ENCODE results near the gene MARK2.

MARK2 gene

DNA sequence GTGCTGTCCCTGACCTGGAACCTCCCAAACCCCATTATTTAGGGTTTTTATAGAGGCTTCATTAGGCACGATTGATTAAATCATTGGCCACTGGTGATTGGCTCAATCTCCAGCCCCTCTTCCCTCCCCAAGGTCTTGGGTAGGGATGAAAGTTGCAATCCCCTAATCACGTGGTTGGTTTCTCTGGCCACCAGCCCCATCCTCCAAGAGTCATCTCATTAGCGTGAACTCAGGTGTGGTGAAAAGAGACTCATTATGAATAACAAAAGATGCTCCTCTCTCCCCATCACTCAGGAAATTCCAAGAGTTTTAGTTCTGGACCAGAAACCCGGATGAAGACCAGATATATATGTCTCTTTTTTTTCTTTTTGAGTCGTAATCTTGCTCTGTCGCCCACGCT lies 7.6 kb upstream of the MARK2 start:
- DNase-seq = no peak

- DNase-seq = no peak
These were observed 6.6 kb upstream of the MARK2 start for GRCh38 chr11:63832336-63832735.

GRCh38 chr11:63833048-63833447 lies 5.9 kb upstream of the MARK2 start:
- DNase-seq = no peak

GRCh38 chr11:63834535-63835157 lies 4.3 kb upstream of the MARK2 start:
- no peak for DNase-seq

DNA sequence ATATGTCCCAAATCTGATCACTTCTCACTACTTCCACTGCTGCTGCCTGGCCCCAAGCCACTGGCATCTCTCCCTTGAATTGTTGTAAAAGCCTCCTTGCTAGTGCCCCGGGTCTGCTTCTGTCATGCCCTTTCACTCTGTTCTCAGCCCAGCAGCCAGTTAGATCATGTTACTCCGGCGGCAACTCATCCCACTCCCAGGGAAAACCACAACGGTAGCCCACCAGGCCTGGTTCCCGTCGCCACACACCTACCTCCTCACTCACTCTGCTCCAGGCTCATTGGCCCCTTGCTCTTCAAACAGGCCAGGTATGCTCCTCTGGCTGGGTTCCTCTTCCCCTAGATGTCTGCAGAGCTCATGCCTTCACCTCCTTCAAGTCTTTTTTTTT lies 3.8 kb upstream of the MARK2 start:
- no peak for DNase-seq

GRCh38 chr11:63837027-63837688 lies 1.8 kb upstream of the MARK2 start:
- peak; percentile 52 to 81 (median 66) for DNase-seq

DNA sequence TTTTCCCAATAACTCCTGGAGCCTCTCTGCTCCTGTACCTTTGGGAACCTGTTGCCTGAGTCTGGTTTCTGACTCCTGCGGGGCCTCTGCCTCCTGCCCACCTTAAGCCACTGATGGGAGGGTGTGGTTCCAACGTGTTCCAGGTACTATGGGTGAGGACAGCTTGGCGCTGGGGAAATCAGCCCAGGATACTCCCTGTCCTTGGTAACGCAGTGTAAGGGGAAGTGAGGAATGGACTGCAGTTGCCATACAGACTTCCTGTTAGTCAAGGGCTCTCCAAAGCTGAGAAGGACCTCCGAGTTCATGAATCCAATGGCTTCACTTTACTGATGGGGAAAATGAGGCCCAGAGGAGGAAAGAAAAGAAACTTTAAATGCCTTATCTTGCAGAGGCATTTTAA lies 1.2 kb upstream of the MARK2 start:
- no peak for DNase-seq

DNA sequence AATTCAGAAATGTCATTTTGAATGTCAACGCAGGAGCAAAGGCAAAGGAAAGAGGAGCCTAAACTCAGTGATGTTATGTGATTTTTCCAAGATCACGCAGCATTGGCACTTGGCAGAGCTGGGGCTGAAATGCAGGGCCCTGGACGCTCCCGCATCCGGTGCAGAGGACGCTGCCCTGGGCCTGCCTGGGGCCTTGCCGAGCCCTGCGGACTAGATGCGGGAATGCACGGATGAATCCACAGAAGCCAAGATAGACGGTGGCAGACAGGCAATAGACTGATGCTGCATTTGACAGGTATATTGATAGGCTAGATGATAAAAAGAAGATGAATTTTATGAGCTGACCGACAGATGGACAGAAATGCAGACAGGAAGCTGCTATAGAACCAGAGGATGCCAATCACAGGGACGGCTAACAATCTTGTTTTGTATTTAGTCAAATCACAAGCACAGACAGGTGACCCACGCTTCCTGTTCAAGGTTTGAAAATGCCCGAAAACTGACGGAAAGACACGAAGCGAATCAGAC lies 696 bp upstream of the MARK2 start:
- DNase-seq = peak in 1 of 6 experiments; percentile 37

DNA sequence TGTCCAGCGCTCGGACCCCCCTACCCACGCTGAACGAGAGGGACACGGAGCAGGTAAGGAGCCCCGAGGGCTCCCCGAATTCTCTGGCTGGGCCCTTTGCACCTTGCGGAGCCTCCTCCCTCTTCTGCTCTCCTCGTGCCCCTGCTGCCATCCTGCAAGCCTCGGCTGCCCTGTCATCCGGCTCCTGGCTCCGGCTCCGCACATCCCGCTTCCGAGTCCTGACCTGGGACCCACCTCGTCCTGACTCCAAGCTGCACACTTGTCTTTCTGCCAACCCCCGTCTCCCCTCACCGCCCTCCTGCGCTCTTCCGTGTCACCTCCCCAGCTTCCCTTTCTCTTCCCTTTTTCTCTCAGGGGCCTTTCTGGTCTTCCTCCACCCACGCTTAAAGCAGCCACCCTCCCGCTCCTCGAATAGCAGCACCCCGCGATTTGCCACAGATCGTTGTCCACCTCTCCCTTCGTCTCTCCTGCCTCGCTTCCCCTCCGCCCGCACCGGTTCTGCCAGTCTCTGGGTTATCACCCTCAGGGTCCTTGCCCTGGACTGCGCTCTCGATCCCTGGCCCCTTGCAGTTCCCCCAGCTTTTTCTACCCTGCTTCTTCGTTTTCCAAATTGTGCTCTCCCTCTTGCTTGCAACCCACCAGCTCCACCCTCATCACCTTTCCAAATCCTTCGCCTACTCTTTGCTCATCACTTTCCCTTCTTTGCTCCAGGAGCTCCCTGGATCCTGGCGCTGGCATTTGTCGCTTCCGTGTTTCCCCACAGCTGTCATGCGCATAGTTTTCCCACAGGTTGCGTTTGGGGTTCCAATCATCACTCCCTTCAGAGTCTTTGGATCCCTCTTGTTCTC lies 822 bp downstream of the MARK2 start:
- DNase-seq = peak in 2 of 6 experiments; percentile 16 to 39

DNA sequence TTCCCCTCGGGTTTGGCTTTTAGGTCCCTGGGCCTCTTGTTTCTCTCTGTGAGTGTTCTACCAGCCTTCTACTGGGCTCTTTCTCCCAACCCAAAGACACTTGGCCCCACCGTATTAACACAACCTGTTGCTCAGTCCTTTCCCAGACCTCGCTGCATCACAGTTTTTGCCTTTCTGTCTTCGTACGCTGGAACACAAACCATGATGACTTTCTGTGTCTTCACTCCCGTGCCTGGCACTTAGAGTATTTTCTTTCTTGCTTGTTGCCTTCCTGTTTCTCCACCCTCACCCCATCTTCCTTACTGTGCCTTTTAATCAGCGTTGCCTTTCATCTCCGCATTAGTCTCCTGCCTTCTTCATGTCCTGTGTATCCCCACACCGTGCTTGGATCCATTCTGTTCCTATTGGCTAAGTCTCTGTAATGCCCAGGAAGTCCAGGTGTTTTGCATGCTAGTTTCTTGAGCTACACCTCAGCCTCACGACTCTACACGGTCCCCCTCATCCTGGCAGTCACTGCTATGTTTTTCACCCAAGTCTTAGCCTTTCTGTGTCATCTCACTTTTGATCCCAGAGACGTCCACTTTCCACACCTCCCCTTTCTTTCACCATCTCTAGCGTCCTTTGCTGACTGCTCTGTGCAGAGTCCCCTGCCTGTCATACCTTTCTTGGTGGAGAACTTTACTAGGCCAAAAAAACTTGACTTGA lies 1.6 kb downstream of the MARK2 start:
- peak in 1 of 6 experiments; percentile 39 for DNase-seq

GRCh38 chr11:63841554-63841953 lies 2.6 kb downstream of the MARK2 start:
- DNase-seq = no peak

GRCh38 chr11:63843041-63843440 lies 4.1 kb downstream of the MARK2 start:
- no peak for DNase-seq

- no peak for DNase-seq
These were observed 5.9 kb downstream of the MARK2 start for GRCh38 chr11:63844836-63845235.

GRCh38 chr11:63845303-63845702 lies 6.4 kb downstream of the MARK2 start:
- DNase-seq = no peak

- DNase-seq = no peak
These were observed 7.0 kb downstream of the MARK2 start for GRCh38 chr11:63845911-63846310.

DNA sequence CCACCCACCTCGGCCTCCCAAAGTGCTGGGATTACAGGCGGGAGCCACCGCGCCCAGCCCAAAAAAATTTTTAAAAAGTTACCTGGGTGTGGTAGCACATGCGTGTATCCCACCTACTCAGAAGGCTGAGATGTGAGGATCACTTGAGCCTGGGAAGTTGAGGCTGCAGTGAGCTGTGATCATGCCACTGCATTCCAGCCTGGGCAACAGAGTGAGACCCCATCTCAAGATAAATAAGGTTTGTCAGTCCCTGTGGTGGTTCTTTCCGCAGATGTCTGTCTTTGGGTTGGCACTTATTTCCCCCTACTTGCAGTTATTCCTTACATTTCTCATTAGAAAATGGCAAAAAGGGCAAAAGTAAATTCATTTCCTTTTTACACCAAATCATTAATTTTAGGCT lies 8.0 kb downstream of the MARK2 start:
- no peak for DNase-seq

DNA sequence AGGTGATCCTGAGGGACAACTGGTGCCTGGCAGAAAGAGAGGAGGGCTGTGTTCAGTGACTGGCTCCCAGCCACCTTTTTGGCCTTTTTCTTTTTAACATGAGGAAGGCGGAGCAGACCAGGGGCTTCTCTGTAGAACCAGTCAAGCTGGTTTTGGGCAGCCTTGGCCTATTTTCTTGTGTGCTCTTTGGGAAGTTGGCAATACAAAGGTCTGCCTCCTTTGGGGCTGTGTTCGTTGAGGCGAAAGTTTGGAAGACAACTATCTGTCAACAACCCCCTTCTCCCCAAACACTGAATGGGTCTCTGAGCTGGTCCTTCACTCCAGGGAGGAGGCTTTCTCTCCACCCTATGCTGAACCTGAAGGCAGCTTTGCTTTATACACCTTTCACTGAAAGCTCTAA lies 8.5 kb downstream of the MARK2 start:
- DNase-seq = no peak

DNA sequence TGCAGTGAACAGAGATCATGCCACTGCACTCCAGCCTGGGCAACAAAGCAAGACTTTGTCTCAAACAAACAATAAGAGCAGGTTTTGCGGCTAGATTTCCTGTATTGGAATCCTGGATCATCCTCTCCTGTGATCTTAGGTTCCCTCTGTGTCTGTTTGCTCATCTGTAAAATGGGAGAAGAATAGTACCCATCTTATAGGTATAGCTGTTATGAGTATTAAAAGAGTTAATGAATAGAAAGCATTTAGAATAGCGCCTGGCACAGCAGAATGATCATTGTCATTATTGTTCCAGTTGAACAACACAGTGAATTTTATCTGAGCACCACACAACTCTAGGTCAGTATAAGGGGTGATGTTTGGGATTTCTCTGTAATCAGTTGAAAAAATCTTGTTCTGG lies 10.8 kb downstream of the MARK2 start:
- no peak for DNase-seq

DNA sequence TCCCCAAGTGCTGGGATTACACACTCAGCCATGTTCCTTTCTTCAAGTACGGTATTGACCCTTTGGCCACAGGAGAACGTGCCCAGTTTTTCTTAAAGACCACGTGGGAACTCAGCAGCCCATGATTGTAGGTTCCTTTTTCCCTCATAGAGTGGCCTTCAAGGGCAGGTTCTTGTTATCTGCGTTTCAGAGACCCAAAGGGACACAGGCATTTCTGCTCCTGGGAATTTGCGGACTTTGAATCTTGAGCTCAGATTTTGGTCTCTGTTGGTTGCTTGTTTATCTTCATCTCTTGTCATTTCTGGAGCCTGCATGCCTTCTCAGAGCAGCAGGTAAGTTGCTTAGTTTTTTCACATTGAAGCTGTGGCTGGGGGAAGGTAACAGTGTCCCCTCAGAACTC lies 12.0 kb downstream of the MARK2 start:
- no peak for DNase-seq

GRCh38 chr11:63851364-63851763 lies 12.5 kb downstream of the MARK2 start:
- DNase-seq = no peak

- no peak for DNase-seq
These were observed 14.6 kb downstream of the MARK2 start for GRCh38 chr11:63853476-63853875.

DNA sequence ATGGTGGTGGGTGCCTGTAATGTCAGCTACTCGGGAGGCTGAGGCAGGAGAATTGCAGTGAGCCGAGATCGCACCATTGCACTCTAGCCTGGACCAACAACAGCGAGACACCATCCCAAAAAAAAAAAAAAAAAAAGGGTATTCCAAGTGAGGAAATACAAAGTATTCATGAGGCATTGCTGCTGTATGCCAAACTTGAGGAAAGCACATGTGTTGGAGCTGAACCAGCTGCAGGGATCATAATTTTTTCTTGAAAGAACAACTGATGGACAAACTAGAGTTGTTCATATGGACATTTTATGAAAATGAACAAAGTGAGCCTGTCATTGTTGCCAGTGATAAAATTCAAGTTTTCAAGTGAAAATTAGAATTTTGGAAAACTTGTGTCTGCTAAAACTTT lies 15.8 kb downstream of the MARK2 start:
- no peak for DNase-seq

DNA sequence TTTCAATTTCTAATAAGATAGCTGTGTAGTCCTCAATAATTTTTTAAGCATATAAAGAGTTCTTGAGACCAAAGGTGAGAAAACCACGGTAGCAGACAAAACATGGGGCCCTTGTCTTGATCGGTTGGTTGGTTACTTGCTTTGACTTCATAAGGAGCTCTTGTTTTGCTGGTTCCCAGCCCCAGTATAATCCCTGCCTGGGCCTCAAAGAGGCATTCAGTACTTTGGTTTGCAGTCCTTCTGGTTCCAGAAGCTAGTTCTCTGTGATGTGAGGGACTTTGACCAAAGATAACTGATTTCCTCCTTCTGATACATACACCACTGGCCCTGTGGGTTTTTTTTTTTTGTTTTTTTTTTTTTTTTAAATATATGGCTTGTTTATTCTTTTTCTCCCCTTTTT lies 17.1 kb downstream of the MARK2 start:
- no peak for DNase-seq
